Neural cell (in vitro differentiated cells): ENCODE data around the gene UBE2V1. TPM values are rescaled to one million over a fixed set of nuclear protein-coding genes. Genes with fewer than 3 reads are reported as not detected.

Source experiments
- H2AFZ ChIP-seq: fragments of 200-600, 300-800 bp; sonication (generic), shearing (Covaris generic); 2 replicates; pipeline ENCODE4 v1.6.0; 2014; ENCODE audit warnings: low read depth, mild to moderate bottlenecking, antibody characterized with exemption, low read length, moderate library complexity
- H3F3A ChIP-seq: fragments of 200-600 bp; shearing (Covaris generic); 2 replicates; pipeline ENCODE4 v1.6.1; 2016; ENCODE audit warnings: mild to moderate bottlenecking, moderate library complexity, mixed read lengths, antibody characterized with exemption, low read length; ENCODE audit not compliant: insufficient read depth, poor library complexity, severe bottlenecking
- H3K27ac ChIP-seq: fragments of 200-600, 300-800 bp; sonication (generic), shearing (Covaris generic); 2 replicates; pipeline ENCODE4 v1.5.1; 2014; ENCODE audit warnings: mild to moderate bottlenecking, low read length, moderate library complexity
- H3K27me3 ChIP-seq: fragments of 300-800, 200-600 bp; sonication (generic), shearing (Covaris generic); 2 replicates; pipeline ENCODE4 v1.6.0; 2014; ENCODE audit warnings: mild to moderate bottlenecking, low read depth, low read length, moderate library complexity; ENCODE audit not compliant: insufficient read depth
- H3K36me3 ChIP-seq: fragments of 300-800, 200-600 bp; sonication (generic), shearing (Covaris generic); 2 replicates; pipeline ENCODE4 v1.5.1; 2014; ENCODE audit warnings: mild to moderate bottlenecking, antibody characterized with exemption, low read length, moderate library complexity; ENCODE audit not compliant: insufficient read depth
- H3K4me2 ChIP-seq: fragments of 300-800, 200-600 bp; sonication (generic), shearing (Covaris generic); 2 replicates; pipeline ENCODE4 v1.6.0; 2014; ENCODE audit warnings: mild to moderate bottlenecking, low read length
- H3K4me3 ChIP-seq: fragments of 300-800, 200-600 bp; sonication (generic), shearing (Covaris generic); 2 replicates; pipeline ENCODE4 v1.5.1; 2014; ENCODE audit warnings: mild to moderate bottlenecking, low read length, moderate library complexity
- H3K79me2 ChIP-seq: fragments of 200-600 bp; shearing (Covaris generic); replicated peaks from 2 replicates; pipeline ENCODE4 v1.6.0; 2014; ENCODE audit warnings: mild to moderate bottlenecking, low read length, moderate library complexity; ENCODE audit not compliant: insufficient read depth
- H3K9ac ChIP-seq: fragments of 300-800, 200-600 bp; sonication (generic), shearing (Covaris generic); 2 replicates; pipeline ENCODE4 v1.6.1; 2016; ENCODE audit warnings: mild to moderate bottlenecking, low read length, mixed read lengths
- H3K9me2 ChIP-seq: fragments of 200-600 bp; shearing (Covaris generic); 2 replicates; pipeline ENCODE4 v1.6.1; 2016; ENCODE audit warnings: mild to moderate bottlenecking, low read length, mixed read lengths; ENCODE audit not compliant: insufficient read depth
- H3K9me3 ChIP-seq: fragments of 200-600, 300-800 bp; sonication (generic), shearing (Covaris generic); 2 replicates; pipeline ENCODE4 v1.6.1; 2016; ENCODE audit warnings: mild to moderate bottlenecking, mixed run types, low read length, moderate library complexity, mixed read lengths
- H4K20me1 ChIP-seq: fragments of 200-600 bp; shearing (Covaris generic); 2 replicates; pipeline ENCODE4 v1.6.1; 2016; ENCODE audit warnings: mild to moderate bottlenecking, mixed run types; ENCODE audit not compliant: insufficient read depth
- EP300 ChIP-seq: fragments of 450-650 bp; conservative IDR thresholded peaks from 2 replicates; pipeline ENCODE4 v1.6.1; 2014; ENCODE audit warnings: antibody characterized with exemption, mild to moderate bottlenecking, moderate library complexity; ENCODE audit not compliant: poor library complexity, severe bottlenecking
- EZH2 ChIP-seq: fragments of 200-600, 300-800 bp; shearing (Covaris generic), sonication (generic); IDR thresholded peaks from 2 replicates; pipeline ENCODE4 v1.6.1; 2014; ENCODE audit warnings: antibody characterized with exemption, low read length, borderline replicate concordance, mild to moderate bottlenecking; ENCODE audit not compliant: insufficient read depth, poor library complexity, severe bottlenecking
- MXI1 ChIP-seq: fragments of 450-650 bp; conservative IDR thresholded peaks from 2 replicates; pipeline ENCODE4 v1.6.1; 2014; ENCODE audit warnings: antibody characterized with exemption, mild to moderate bottlenecking; ENCODE audit not compliant: poor library complexity, severe bottlenecking
- POLR2AphosphoS5 ChIP-seq: IDR thresholded peaks from 2 replicates; pipeline ENCODE4 v1.6.1; 2012
- RAD21 ChIP-seq: fragments of 450-650 bp; conservative IDR thresholded peaks from 2 replicates; pipeline ENCODE4 v1.6.1; 2014; ENCODE audit warnings: antibody characterized with exemption, mild to moderate bottlenecking, moderate library complexity
- SMC3 ChIP-seq: fragments of 450-650 bp; conservative IDR thresholded peaks from 2 replicates; pipeline ENCODE4 v1.6.1; 2014; ENCODE audit warnings: antibody characterized with exemption, mild to moderate bottlenecking, moderate library complexity; ENCODE audit not compliant: poor library complexity
- TAF1 ChIP-seq: IDR thresholded peaks from 2 replicates; pipeline ENCODE4 v1.6.1; 2012; ENCODE audit warnings: low read depth
- polyA plus RNA-seq: library from polyadenylated mRNA; depleted of rRNA; stranded (reverse); fragments of >200 nt; gene quantifications from 2 replicates; pipeline ENCODE4 v1.2.3, GENCODE V29; 2014
- TF ChIP-seq, protein P1 (sequence below): fragments of 450-650 bp; IDR thresholded peaks from 2 replicates; pipeline ENCODE4 v1.5.1; 2014; ENCODE audit warnings: antibody characterized with exemption, mild to moderate bottlenecking, moderate library complexity; ENCODE audit not compliant: poor library complexity, severe bottlenecking
- TF ChIP-seq, protein P2 (sequence below): IDR thresholded peaks from 2 replicates; pipeline ENCODE4 v1.6.1; 2012; ENCODE audit warnings: borderline replicate concordance

The UBE2V1 gene
- polyA plus RNA-seq, 1 donor from 2014 or later: 34.4 TPM

DNA sequence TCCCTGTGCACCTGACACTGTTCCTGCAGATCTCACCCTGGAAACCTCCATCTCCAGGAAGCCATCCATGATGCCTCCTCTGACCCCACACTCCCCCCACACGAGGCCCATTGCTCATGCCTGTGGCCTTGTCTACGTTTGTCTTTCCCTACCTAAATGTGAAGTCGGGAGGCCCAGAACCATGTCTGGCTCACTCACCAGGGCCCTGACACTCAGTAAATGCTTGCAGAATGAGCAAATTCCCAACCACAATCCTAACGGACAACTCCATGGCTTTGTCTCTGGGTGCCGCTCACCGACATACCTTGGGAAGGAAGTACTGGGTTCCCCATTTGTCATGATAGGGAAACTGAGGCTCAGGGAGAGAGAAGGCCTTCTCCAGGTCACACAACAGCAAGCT is 33.3 kb upstream of the UBE2V1 start:
- no peak overlapping the region for H3K9ac ChIP-seq
- H3K36me3 ChIP-seq: peaks cover 5% of the 10 kb centered on the region
- TF ChIP-seq, protein P1, sequence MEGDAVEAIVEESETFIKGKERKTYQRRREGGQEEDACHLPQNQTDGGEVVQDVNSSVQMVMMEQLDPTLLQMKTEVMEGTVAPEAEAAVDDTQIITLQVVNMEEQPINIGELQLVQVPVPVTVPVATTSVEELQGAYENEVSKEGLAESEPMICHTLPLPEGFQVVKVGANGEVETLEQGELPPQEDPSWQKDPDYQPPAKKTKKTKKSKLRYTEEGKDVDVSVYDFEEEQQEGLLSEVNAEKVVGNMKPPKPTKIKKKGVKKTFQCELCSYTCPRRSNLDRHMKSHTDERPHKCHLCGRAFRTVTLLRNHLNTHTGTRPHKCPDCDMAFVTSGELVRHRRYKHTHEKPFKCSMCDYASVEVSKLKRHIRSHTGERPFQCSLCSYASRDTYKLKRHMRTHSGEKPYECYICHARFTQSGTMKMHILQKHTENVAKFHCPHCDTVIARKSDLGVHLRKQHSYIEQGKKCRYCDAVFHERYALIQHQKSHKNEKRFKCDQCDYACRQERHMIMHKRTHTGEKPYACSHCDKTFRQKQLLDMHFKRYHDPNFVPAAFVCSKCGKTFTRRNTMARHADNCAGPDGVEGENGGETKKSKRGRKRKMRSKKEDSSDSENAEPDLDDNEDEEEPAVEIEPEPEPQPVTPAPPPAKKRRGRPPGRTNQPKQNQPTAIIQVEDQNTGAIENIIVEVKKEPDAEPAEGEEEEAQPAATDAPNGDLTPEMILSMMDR: no peak
- TF ChIP-seq RAD21: no peak
- no peak for TF ChIP-seq TAF1
- no peak for TF ChIP-seq EZH2
- no peak for TF ChIP-seq EP300

DNA sequence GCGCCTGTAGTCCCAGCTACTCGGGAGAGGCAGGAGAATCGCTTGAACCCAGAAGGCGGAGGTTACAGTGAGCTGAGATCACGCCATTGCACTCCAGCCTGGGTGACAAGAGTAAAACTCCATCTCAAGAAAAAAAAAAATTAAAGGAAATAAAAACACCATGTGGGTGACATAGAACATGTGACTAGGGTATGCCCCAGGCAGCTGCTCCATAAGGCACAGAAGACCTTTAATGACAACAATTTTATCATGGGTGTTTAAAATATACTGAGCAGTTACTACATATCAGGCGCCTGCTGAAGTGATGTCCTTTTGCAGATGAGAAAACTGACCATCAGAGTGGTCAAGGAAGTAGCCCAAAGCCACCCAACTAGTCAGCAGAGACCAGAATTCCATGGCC is 32.6 kb upstream of the UBE2V1 start:
- peaks cover 8% of the 10 kb centered on the region for H3K36me3 ChIP-seq
- H4K20me1 ChIP-seq: no peaks in the 10 kb centered on the region

More for the DNA sequence above, 33.3 kb upstream of the UBE2V1 start:
- Histone ChIP-seq H3K4me3 (no peak overlapping the region), H3K4me2 (no peak overlapping the region), H3K9me2 (no peaks in the 10 kb centered on the region), H3K27me3 (no peaks in the 10 kb centered on the region), H3K9me3 (no peaks in the 10 kb centered on the region), H3K27ac (no peak overlapping the region), H2AFZ (no peak overlapping the region), H4K20me1 (no peaks in the 10 kb centered on the region), H3F3A (no peaks in the 10 kb centered on the region), H3K79me2 (peaks cover 3% of the 10 kb centered on the region)

More for the DNA sequence above, 32.6 kb upstream of the UBE2V1 start:
- no peak for TF ChIP-seq RAD21
- no peak for TF ChIP-seq EZH2
- TF ChIP-seq SMC3: no peak
- TF ChIP-seq, protein P1: no peak
- TF ChIP-seq TAF1: no peak
- TF ChIP-seq POLR2AphosphoS5: no peak
- no peak for TF ChIP-seq EP300
- no peak for TF ChIP-seq MXI1
- TF ChIP-seq, protein P2, sequence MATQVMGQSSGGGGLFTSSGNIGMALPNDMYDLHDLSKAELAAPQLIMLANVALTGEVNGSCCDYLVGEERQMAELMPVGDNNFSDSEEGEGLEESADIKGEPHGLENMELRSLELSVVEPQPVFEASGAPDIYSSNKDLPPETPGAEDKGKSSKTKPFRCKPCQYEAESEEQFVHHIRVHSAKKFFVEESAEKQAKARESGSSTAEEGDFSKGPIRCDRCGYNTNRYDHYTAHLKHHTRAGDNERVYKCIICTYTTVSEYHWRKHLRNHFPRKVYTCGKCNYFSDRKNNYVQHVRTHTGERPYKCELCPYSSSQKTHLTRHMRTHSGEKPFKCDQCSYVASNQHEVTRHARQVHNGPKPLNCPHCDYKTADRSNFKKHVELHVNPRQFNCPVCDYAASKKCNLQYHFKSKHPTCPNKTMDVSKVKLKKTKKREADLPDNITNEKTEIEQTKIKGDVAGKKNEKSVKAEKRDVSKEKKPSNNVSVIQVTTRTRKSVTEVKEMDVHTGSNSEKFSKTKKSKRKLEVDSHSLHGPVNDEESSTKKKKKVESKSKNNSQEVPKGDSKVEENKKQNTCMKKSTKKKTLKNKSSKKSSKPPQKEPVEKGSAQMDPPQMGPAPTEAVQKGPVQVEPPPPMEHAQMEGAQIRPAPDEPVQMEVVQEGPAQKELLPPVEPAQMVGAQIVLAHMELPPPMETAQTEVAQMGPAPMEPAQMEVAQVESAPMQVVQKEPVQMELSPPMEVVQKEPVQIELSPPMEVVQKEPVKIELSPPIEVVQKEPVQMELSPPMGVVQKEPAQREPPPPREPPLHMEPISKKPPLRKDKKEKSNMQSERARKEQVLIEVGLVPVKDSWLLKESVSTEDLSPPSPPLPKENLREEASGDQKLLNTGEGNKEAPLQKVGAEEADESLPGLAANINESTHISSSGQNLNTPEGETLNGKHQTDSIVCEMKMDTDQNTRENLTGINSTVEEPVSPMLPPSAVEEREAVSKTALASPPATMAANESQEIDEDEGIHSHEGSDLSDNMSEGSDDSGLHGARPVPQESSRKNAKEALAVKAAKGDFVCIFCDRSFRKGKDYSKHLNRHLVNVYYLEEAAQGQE: no peak
- no peaks in the 10 kb centered on the region for H3F3A ChIP-seq
- H3K4me2 ChIP-seq: no peak overlapping the region
- no peak overlapping the region for H3K4me3 ChIP-seq
- no peaks in the 10 kb centered on the region for H3K9me2 ChIP-seq
- H3K79me2 ChIP-seq: peaks cover 3% of the 10 kb centered on the region
- H3K9me3 ChIP-seq: no peaks in the 10 kb centered on the region
- no peak overlapping the region for H2AFZ ChIP-seq
- H3K9ac ChIP-seq: no peak overlapping the region
- H3K27ac ChIP-seq: no peak overlapping the region
- no peaks in the 10 kb centered on the region for H3K27me3 ChIP-seq
